GM18511 (cell line): ENCODE results near the gene ADAM19.
"Not testable (repeated sequence)": the region's sequence is repeated elsewhere in the genome, so short reads cannot be mapped to it uniquely, and the experiment has no call there.

Experiments
- ATAC-seq: cut with Tn5 transposase; IDR thresholded peaks from one replicate; pipeline ENCODE4 v1.9.1; 2021; ENCODE audit warnings: mild to moderate bottlenecking, moderate library complexity; ENCODE audit not compliant: unreplicated experiment

ADAM19 gene

GRCh38 chr5:157443041-157443549 lies 132.5 kb downstream of the ADAM19 start:
- ATAC-seq: no peak

DNA sequence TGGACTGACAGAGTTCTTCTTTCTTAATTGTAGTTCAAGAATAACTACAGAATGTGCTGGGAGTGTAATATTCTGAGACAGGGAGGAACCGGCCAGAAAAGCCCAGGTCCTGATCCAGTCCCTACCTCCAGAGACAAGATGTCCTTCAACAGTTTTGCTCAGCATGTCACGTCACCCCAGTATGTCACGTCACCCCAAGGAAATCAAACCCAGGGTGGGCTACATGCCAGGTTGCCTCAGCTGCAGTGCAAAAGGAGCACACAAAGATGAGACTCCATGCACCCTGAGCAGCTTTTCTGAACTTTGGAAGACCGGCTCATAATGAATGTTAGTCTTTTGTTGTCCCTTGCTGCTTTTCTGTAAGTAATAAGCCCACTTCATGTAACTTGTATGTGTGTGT lies 141.5 kb downstream of the ADAM19 start:
- no peak for ATAC-seq

DNA sequence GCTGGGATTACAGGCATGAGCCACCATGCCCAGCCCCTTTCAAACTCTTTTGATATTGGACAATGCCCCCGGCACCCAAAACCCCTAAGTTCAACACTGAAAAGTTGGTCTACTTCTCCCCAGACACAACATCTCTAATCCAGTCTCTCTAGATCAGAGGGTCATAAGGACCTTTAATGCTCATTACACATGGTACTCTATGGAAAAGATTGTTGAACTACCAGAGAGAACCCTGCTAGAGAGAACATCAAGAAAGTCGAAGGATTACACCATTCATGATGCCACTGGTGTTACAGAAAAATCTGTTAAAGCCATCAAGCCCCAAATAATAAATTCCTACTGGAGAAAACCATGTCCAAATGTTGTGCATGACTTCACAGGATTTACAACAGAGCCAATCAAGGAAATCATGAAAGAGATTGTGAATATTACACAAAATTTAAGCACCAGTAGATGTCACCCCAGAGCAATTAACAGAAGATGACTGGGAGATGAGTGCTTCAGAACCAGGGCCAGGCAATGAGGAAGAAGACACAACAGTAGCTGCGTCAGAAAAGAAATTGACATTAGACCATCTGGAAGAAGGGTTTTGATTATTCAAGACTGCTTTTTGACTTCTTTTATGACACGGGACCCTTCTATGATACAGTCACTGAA lies 143.9 kb downstream of the ADAM19 start:
- ATAC-seq: peak; percentile 76

GRCh38 chr5:157429920-157430319 lies 145.7 kb downstream of the ADAM19 start:
- not testable (repeated sequence) for ATAC-seq
